Mesendoderm (in vitro differentiated cells): ENCODE measurements around the gene GFAP.

Experiments
- DNase-seq: peaks from one replicate; pipeline ENCODE4 v3.0.0; 2013
- H2AK5ac ChIP-seq: 2 replicates; pipeline ENCODE4 v1.6.1; 2013; ENCODE audit warnings: low read length, inconsistent platforms
- H2BK120ac ChIP-seq: 2 replicates; pipeline ENCODE4 v1.6.1; 2013; ENCODE audit warnings: low read depth, mild to moderate bottlenecking, low read length, moderate library complexity, mixed read lengths
- H2BK15ac ChIP-seq: replicated peaks from 2 replicates; pipeline ENCODE4 v1.6.1; 2013; ENCODE audit warnings: low read depth, mild to moderate bottlenecking, moderate library complexity
- H2BK5ac ChIP-seq: 2 replicates; pipeline ENCODE4 v1.6.1; 2013; ENCODE audit warnings: low read length, inconsistent platforms
- H3K18ac ChIP-seq: 2 replicates; pipeline ENCODE4 v1.6.1; 2013; ENCODE audit warnings: mild to moderate bottlenecking, low read length, mixed read lengths
- H3K23ac ChIP-seq: one replicate; pipeline ENCODE4 v1.6.1; 2013; ENCODE audit warnings: low read length
- H3K27ac ChIP-seq: 2 replicates; pipeline ENCODE4 v1.5.1; 2013; ENCODE audit warnings: low read depth, mild to moderate bottlenecking, inconsistent platforms, low read length, moderate library complexity
- H3K27me3 ChIP-seq: 2 replicates; pipeline ENCODE4 v1.6.1; 2013; ENCODE audit warnings: low read length, control low read depth, mild to moderate bottlenecking, inconsistent platforms; ENCODE audit not compliant: insufficient read depth, poor library complexity
- H3K36me3 ChIP-seq: 2 replicates; pipeline ENCODE4 v1.6.1; 2013; ENCODE audit warnings: low read length, inconsistent platforms; ENCODE audit not compliant: control insufficient read depth, insufficient read depth
- H3K4ac ChIP-seq: one replicate; pipeline ENCODE4 v1.6.1; 2013; ENCODE audit warnings: low read depth, mild to moderate bottlenecking, low read length, moderate library complexity
- H3K4me1 ChIP-seq: 2 replicates; pipeline ENCODE4 v1.6.1; 2013; ENCODE audit warnings: low read depth, low read length, inconsistent platforms; ENCODE audit not compliant: control insufficient read depth
- H3K4me2 ChIP-seq: 2 replicates; pipeline ENCODE4 v1.6.1; 2013; ENCODE audit warnings: low read length
- H3K4me3 ChIP-seq: 2 replicates; pipeline ENCODE4 v1.5.1; 2013; ENCODE audit warnings: mild to moderate bottlenecking, low read length
- H3K56ac ChIP-seq: one replicate; pipeline ENCODE4 v1.6.1; 2013; ENCODE audit warnings: low read length
- H3K79me1 ChIP-seq: 2 replicates; pipeline ENCODE4 v1.6.1; 2013; ENCODE audit warnings: low read length, inconsistent platforms
- H3K79me2 ChIP-seq: 2 replicates; pipeline ENCODE4 v1.6.1; 2013; ENCODE audit warnings: mild to moderate bottlenecking, low read length; ENCODE audit not compliant: control insufficient read depth, insufficient read depth
- H3K9ac ChIP-seq: 2 replicates; pipeline ENCODE4 v1.6.1; 2013; ENCODE audit warnings: low read length, inconsistent platforms
- H4K5ac ChIP-seq: one replicate; pipeline ENCODE4 v1.6.1; 2013; ENCODE audit warnings: low read length
- H4K8ac ChIP-seq: one replicate; pipeline ENCODE4 v1.6.1; 2013; ENCODE audit warnings: low read depth, mild to moderate bottlenecking, control low read depth, low read length, moderate library complexity
- WGBS: extraction: QIAGEN DNeasy Blood & Tissue Kit; methylation state at CpG from one replicate; pipeline ENCODE4 v1.1.7; 2013; ENCODE audit warnings: low lambda C conversion rate, missing lambda C conversion rate; ENCODE audit not compliant: insufficient coverage; ENCODE audit errors: extremely low coverage; 5-methylcytosine and 5-hydroxymethylcytosine counted together

GFAP gene

GRCh38 chr17:44933824-44934744, 18.8 kb upstream of the GFAP start:
- no peaks in the 10 kb centered on the region for H3K79me1 ChIP-seq
- no peaks in the 10 kb centered on the region for H3K79me2 ChIP-seq
- no peak overlapping the region for H3K27ac ChIP-seq
- WGBS, result no CpG with 5 or more reads among the region's 34 CpGs
- H3K18ac ChIP-seq, result no peak overlapping the region
- peaks cover 5% of the 10 kb centered on the region for H3K4me1 ChIP-seq
- H3K27me3 ChIP-seq, result no peaks in the 10 kb centered on the region
- no peak overlapping the region for H2BK15ac ChIP-seq
- H4K5ac ChIP-seq, result no peak overlapping the region
- DNase-seq, result no peak
- H3K4ac ChIP-seq, result no peak overlapping the region
- H3K23ac ChIP-seq, result no peak overlapping the region
- H2BK5ac ChIP-seq, result no peak overlapping the region
- H2AK5ac ChIP-seq, result no peak overlapping the region
- H4K8ac ChIP-seq, result no peak overlapping the region
- peaks cover 20% of the 10 kb centered on the region for H3K36me3 ChIP-seq
- H3K4me3 ChIP-seq, result no peak overlapping the region
- no peak overlapping the region for H3K9ac ChIP-seq
- H3K56ac ChIP-seq, result no peak overlapping the region
- H3K4me2 ChIP-seq, result no peak overlapping the region
- H2BK120ac ChIP-seq, result no peak overlapping the region

DNA sequence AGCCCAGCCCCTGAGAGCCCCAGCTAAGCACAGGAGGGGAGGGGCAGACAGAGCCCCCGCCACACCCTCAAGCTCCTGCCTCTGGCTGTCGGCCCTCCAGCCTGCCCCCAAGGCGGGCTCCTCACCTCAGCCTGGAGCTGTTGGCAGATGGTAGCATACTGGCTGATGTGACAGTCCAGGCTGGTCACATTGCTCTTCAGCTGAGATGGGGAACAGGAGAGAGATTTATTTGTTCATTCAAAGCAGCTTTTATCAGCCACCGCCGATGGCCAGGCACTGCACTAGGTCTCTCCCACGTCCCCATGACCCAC, 17.4 kb upstream of the GFAP start:
- no CpG with 5 or more reads among the region's 6 CpGs for WGBS
- no peak overlapping the region for H3K4me2 ChIP-seq

DNA sequence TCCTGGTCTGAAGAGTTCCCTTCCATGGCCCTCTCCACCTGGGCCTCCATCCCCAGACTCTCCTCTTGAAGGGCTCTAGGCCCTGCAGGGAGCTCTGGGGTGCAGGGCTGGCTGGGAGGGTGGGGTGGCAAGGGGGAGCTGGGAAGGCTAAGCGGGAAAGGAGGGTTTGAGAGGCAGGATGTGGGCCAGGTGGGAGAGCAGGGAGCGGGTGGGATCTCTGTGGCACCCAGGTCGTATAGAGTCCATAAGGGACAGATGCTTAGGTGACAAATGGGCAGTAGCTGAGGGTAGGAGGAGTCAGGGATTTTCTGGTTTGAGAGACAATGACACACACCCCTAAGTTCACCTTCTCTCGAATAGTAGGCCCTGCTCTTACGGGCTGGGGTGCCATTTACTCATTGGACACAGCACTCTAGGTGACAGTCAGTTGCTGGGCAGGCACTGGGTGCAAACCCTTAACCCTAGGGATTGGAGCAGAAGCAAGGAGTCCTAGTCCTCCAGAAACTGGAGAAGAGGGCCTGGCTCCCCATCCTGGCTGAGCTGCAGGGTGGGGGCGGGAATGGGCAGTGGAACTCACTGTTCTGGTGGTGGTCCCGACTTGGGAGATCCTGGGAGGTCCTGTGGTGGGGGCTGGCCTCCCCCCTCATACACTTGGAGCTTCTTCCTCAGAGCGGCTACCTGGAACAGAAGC, 16.9 kb upstream of the GFAP start:
- WGBS, result no CpG with 5 or more reads among the region's 8 CpGs
- H2BK120ac ChIP-seq, result no peak overlapping the region
- no peak for DNase-seq
- H3K9ac ChIP-seq, result no peak overlapping the region
- peaks cover 5% of the 10 kb centered on the region for H3K4me1 ChIP-seq
- no peak overlapping the region for H3K23ac ChIP-seq
- peaks cover 31% of the 10 kb centered on the region for H3K36me3 ChIP-seq
- no peak overlapping the region for H3K4me3 ChIP-seq
- H3K4me2 ChIP-seq, result no peak overlapping the region
- no peak overlapping the region for H3K18ac ChIP-seq
- H3K56ac ChIP-seq, result no peak overlapping the region
- H4K5ac ChIP-seq, result no peak overlapping the region
- no peak overlapping the region for H4K8ac ChIP-seq
- no peaks in the 10 kb centered on the region for H3K79me1 ChIP-seq
- no peaks in the 10 kb centered on the region for H3K79me2 ChIP-seq
- H2BK15ac ChIP-seq, result no peak overlapping the region
- H2BK5ac ChIP-seq, result no peak overlapping the region
- no peak overlapping the region for H3K27ac ChIP-seq
- no peak overlapping the region for H2AK5ac ChIP-seq
- no peaks in the 10 kb centered on the region for H3K27me3 ChIP-seq
- no peak overlapping the region for H3K4ac ChIP-seq

More for the DNA sequence above, 17.4 kb upstream of the GFAP start:
- Histone ChIP-seq H2AK5ac (no peak overlapping the region), H3K27me3 (no peaks in the 10 kb centered on the region), H3K79me1 (no peaks in the 10 kb centered on the region), H3K36me3 (peaks cover 26% of the 10 kb centered on the region), H2BK15ac (no peak overlapping the region), H4K8ac (no peak overlapping the region), H3K23ac (no peak overlapping the region), H3K9ac (no peak overlapping the region), H2BK120ac (no peak overlapping the region), H3K18ac (no peak overlapping the region), H2BK5ac (no peak overlapping the region), H3K4me1 (peaks cover 5% of the 10 kb centered on the region), H3K79me2 (no peaks in the 10 kb centered on the region), H3K4me3 (no peak overlapping the region), H4K5ac (no peak overlapping the region), H3K27ac (no peak overlapping the region), H3K56ac (no peak overlapping the region), H3K4ac (no peak overlapping the region)
- DNase-seq, result no peak

- Histone ChIP-seq H2AK5ac (no peak overlapping the region), H3K27me3 (no peaks in the 10 kb centered on the region), H3K4ac (no peak overlapping the region), H4K5ac (no peak overlapping the region), H3K4me3 (no peak overlapping the region), H3K4me1 (peaks cover 5% of the 10 kb centered on the region), H2BK15ac (no peak overlapping the region), H3K23ac (no peak overlapping the region), H2BK120ac (no peak overlapping the region), H3K36me3 (peaks cover 34% of the 10 kb centered on the region), H3K56ac (no peak overlapping the region), H3K27ac (no peak overlapping the region), H4K8ac (no peak overlapping the region), H3K4me2 (no peak overlapping the region), H3K18ac (no peak overlapping the region), H3K79me1 (no peaks in the 10 kb centered on the region), H2BK5ac (no peak overlapping the region), H3K9ac (no peak overlapping the region), H3K79me2 (no peaks in the 10 kb centered on the region)
- DNase-seq, result peak; percentile 33
- WGBS, result no CpG with 5 or more reads among the region's 5 CpGs
Measured at GRCh38 chr17:44931376-44931775, 16.1 kb upstream of the GFAP start.

DNA sequence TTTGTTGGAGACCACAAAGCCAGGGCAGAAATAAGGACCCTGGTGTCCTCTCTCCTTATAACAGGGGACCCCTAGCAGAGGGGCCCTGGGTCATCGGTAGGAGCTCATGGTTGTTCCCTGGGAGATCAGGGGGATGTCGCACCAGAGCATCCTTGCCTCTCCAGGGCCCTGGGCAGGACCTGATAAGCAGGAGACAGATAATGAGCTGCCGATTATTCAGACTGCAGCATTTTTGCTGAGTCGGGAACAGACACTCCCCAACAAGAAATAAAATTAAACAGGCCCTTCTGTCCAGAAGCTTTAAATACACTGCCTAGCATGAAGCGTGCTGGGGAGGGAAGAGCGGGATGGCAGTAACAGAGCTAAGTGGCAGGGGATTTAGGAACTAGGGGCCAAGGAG, 15.4 kb upstream of the GFAP start:
- DNase-seq, result no peak
- H3K9ac ChIP-seq, result no peak overlapping the region
- no peak overlapping the region for H3K4ac ChIP-seq
- no peak overlapping the region for H2AK5ac ChIP-seq
- H2BK120ac ChIP-seq, result no peak overlapping the region
- H3K4me2 ChIP-seq, result no peak overlapping the region
- peaks cover 39% of the 10 kb centered on the region for H3K36me3 ChIP-seq
- H3K18ac ChIP-seq, result no peak overlapping the region
- no peak overlapping the region for H3K23ac ChIP-seq
- WGBS, result no CpG with 5 or more reads among the region's 6 CpGs
- no peak overlapping the region for H4K5ac ChIP-seq
- H3K27ac ChIP-seq, result no peak overlapping the region
- no peak overlapping the region for H3K4me3 ChIP-seq
- H3K27me3 ChIP-seq, result no peaks in the 10 kb centered on the region
- no peaks in the 10 kb centered on the region for H3K79me1 ChIP-seq
- no peak overlapping the region for H2BK5ac ChIP-seq
- no peaks in the 10 kb centered on the region for H3K79me2 ChIP-seq
- H3K4me1 ChIP-seq, result peaks cover 5% of the 10 kb centered on the region
- no peak overlapping the region for H2BK15ac ChIP-seq
- H4K8ac ChIP-seq, result no peak overlapping the region
- no peak overlapping the region for H3K56ac ChIP-seq
